ENCODE results near the gene LHX3.

Gene LHX3

GRCh38 chr9:136192289-136193126 is 12.4 kb downstream of the LHX3 start:
- no peak for DNase-seq (ENCODE audit: low read depth)

GRCh38 chr9:136191960-136192286 is 13.0 kb downstream of the LHX3 start:
- DNase-seq (ENCODE audit: low read depth) = no peak

DNA sequence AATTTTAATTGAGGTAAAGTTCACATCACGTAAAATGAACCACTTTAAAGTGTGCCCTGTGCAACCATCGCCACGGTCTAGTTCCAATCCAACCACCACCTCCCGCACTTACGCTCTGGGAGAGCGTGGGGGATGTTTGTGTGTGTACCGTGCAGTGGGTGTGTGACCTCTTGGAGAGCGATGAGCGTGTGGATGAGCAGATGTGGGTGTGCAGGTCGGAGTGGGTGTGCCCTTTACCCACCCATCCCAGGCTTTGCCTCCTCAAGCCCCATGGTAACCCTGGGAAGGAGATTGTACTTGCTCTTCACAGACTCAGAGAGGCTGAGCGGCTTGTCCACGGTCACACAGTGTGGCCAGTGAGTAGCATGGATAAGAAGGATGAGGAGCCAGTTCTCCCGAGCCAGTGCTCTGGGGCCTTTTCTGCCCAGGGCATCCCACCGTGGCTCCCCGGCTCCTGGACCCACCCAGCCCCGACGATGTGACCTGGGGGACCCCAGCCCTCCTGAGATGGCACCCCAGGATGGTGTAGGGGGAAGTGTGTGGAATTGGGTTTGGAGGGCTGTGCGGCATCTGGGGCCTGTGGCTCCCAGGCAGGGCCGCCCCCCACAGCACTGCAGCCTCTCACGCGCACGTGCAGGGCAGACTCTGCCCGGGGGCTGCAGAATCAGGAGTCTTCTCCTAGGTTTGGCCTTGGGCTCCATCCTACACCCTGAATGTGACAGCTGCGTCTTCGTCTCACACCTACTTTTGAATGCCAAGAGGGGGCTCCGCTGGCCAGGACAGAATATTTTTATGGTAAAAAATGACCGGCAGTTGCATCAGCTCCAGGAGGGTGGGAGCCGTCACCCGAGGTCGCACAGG is 13.6 kb downstream of the LHX3 start:
- DNase-seq (ENCODE audit: low read depth) = no peak

GRCh38 chr9:136190656-136191055 is 14.3 kb downstream of the LHX3 start:
- no peak for DNase-seq (ENCODE audit: low read depth)

DNA sequence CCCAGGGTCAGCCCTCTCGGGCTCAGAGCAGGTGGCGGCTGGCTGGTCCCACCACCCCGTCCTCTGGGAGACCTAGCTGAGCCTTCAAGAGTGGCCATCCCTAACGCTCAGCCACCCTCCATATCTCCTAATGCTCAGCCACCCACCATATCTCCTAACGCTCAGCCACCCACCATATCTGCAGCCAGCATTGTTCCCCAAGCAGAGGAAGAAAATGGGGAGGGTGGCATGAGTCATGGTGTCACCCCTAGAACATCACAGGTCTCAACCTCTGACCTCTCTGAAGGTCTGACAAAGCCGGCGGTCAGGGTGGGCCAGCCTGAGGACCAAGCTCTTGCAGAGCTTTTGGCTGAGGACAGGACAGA is 14.7 kb downstream of the LHX3 start:
- DNase-seq (ENCODE audit: low read depth) = no peak

GRCh38 chr9:136189394-136190236 is 15.3 kb downstream of the LHX3 start:
- no peak for DNase-seq (ENCODE audit: low read depth)

- no peak for DNase-seq (ENCODE audit: low read depth)
Observed at GRCh38 chr9:136187683-136188586, 17.0 kb downstream of the LHX3 start.

DNA sequence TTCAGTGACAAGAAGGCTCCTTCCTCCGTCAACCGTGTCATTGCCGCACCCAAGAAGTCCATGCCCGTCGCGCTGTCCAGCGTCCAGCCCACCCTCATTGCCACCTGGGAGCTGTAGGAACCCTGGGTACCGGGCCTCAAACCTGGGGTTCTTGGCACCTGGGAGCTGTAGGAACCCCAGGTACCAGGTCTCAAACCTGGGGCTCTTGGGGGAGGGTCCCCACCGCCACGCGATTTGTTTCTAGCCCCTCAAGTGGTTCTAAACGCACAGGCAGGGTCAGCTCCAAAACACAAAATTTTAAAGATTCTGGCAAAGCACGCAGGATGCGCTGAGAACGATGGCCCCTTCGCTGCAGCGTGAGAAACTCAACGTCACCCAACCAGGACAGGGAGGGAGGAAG is 17.7 kb downstream of the LHX3 start:
- no peak for DNase-seq (ENCODE audit: low read depth)

DNA sequence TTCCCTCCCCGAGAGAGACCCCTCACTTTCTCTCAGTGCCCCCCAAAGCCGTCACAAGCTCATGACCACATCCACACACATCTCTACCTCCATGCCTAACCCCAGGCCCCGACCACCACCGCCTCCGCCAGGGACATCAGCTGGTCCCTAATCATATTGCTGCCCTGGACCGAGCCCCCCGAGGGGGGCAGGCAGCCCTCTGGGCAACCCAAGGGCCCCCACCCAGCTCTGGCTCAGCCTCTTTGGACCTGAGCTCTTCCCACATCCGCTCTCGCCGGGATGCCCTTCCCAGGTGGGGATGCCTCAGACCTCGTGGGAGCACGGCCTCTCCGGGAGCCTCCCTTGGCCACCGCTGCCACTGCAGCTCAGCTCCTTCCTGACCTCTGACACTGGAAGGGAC is 18.5 kb downstream of the LHX3 start:
- no peak for DNase-seq (ENCODE audit: low read depth)

DNA sequence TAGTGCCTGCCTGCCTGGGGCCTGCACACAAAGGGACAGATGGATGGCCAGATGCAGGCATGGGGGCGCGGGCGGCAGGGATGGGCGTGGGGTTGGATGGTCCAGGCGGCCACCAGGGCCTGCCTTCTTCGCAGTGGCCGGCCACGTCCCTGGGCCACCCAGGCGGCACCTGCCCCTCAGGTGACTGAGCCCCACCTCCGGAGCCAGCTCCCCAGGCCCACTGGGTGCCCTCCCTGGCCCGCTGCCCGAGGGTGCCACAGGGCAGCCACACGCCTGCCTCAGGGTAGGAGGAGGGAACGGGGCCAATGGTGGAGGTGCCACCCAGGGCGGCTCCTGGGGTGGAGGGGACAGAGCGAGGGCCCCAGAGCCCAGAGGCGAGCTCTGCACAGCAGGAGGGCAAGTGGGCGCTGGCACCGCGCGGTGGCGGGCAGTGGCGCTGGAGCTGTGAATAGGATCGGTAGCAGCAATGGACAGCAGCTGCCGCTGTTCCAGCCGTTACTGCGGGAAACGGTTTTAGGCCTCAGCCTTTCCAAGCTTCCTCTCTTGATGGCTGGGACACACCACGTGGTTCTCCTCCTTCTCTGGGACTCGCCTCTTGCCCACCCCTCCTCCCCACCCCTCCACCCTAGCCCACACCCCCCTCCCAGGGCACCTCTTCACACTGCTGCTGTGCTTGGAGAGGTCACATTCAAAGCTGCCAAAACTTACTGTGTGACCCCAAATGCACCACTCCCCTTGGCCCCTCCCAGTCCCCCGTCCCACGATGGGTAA is 19.1 kb downstream of the LHX3 start:
- no peak for DNase-seq (ENCODE audit: low read depth)

DNA sequence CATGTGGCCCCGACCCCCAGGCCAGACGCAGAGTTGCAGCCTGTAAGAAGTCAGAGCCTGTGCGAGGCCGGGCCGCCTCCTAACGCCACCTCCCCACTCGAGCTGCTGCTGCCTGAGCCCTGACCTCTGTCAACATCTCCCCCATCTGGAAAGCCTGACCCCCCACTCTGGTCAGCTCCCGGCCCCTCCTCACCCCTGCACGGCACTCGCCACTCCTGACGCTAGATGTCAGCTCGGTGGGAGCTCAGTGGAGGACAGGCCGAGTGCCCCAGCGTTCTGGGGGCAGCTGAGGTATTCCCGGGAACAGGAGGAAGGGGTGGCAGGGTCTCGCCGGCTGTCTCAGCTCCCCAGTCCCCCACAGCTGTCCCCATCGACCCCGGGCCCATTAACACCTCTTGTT is 19.9 kb downstream of the LHX3 start:
- DNase-seq (ENCODE audit: low read depth) = no peak

DNA sequence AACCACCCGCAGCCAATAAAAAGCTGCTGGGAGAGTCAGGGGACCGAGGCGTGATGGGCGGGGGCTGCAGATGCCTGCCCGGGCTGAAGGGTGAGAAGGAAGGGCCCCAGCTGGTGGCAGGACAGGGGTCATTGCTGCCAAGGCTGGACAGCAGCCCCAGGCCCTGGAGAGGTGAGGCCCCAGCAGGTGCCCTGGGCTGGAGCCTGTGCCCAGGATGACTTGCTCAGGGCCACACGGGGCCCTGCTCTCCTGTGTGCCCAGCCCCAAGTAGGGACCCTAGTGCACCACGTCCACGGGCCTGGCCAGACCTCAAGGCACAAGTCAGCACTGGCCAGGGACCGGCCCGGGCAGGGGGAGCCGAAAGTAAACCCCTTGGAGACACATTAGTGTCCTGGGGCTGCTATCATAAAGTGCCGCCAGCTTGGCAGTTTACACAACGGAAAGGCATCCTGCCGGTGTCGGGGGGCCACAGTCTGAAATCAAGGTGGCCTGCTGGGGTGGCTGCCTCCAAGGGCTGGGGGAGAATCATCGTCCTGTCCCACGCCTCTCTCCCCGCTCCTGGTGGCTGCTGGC is 22.0 kb downstream of the LHX3 start:
- DNase-seq (ENCODE audit: low read depth) = no peak

DNA sequence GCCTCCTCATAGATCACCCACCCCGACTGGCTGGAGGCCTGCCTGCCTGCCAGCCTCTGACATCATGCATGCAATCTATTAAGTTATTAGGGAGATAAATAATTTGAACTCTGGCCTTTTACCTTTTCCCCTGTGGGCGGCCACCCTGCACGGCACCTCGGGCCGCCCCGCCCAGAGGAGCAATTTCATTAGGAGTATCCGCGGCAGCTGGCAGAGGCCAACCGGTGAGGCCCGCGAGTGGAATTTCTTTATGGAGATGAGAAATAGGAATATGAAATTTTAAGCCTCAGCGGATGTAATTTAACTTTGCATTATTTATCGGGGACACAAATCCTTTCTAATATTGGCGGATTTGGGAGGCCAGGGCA is 22.5 kb downstream of the LHX3 start:
- DNase-seq (ENCODE audit: low read depth) = no peak

GRCh38 chr9:136181784-136182419 is 23.0 kb downstream of the LHX3 start:
- no peak for DNase-seq (ENCODE audit: low read depth)

GRCh38 chr9:136180586-136180985 is 24.3 kb downstream of the LHX3 start:
- DNase-seq (ENCODE audit: low read depth) = no peak

GRCh38 chr9:136179761-136180160 is 25.2 kb downstream of the LHX3 start:
- no peak for DNase-seq (ENCODE audit: low read depth)

DNA sequence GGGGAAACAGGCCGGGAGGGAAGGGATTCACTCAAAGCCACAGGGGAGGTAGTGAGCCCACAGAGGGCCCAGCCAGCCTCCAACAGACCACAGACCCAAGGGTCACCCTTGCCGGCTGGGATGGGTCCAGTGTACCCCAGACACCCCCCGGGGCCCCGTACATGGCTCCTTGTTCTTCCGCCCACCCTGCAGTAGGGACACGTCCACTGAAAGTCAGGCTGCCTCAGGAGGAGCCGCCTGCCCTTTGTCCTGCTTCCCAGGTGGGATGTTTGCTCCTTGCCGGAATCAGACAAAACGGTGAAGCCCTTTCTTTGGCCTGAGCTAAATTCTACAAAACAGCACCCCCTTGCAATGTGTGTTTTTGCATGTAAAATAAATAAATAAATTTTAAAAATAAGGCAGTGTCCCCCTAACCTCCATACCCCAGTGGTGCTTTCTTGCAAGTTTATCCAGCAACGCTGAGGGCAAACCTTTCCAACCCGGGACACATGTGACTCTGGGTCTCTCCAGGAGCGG is 25.8 kb downstream of the LHX3 start:
- DNase-seq (ENCODE audit: low read depth) = no peak

DNA sequence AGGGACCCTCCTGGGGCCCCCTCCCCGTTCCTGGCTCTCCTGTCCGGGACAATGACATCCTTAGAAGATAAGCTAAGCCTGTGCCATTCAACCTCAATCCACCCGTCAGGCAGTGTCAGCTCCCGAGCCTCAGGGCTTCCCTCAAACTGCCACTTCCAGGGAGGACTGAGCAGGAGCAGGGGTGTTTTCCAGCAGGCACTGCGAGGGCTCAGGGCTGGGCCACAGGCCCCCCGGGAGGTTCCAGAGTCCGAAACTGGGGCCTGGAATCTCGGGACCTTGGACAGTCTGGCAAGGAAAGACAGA is 26.2 kb downstream of the LHX3 start:
- DNase-seq (ENCODE audit: low read depth) = no peak

DNA sequence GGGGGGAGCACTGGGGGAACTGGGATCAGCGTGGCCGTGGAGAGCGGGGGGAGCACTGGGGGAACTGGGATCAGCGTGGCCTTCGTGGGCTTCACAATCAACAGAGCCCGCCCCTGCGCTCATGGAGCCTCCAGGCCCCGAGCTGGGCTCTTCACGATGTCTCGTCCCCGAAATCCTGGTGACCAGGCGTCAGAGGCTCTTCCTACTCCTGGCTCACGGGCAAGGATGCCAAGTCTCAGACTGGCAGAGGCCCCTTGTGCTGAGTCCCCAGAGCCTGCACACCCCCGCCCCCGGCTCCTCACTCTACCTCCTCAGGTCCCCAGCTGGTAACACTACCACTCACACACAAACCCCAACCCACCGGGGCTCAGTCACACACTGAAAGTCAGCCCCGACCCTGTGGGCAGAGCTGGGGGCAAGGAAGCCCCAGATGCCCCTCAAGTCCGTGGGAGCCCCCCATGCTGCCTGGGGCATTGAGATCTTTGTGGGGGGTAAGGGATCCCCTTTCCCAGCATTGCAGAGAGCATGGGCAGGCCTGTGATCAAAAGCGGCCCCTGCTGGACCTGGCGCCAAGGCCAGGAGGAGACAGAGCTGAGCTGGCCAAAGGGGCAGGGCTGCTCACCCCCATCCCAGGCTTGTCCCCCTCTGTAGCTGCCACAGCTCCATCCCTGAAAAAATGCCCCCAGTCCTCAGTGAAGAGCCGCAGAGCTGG is 26.7 kb downstream of the LHX3 start:
- no peak for DNase-seq (ENCODE audit: low read depth)
